Erythroblast (primary cell): ENCODE measurements around the gene PNPLA4.

Experiments
- GATA1 ChIP-seq: IDR thresholded peaks from 2 replicates; pipeline ENCODE4 v1.6.1; 2011; ENCODE audit warnings: low read depth, mild to moderate bottlenecking, control low read depth, low read length, moderate library complexity
- POLR2A ChIP-seq: IDR thresholded peaks from 2 replicates; pipeline ENCODE4 v1.6.1; 2011; ENCODE audit warnings: mild to moderate bottlenecking, low read length

DNA sequence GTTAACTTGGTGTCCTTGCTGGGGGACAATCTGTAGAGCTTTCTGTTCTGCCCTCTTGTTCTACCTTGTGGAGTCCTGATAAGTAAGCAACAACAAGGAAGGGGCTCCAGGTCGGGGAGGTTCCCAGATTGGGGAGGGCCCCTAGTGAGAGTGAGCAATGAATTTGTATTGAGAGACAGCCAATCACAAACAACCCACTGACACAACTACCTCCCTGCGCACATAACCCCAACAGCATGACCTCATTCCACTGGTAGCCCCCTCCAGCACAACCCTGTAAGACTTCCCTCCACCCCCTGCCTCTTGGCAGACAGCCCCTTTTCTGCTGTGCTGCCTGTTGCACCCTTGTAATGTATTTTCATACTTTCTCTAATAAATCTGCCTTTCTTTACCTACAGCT is 19.7 kb upstream of the PNPLA4 start:
- TF ChIP-seq POLR2A = no peak
- no peak for TF ChIP-seq GATA1
